HG03064 (cell line): ENCODE data around the gene TBC1D13.
"Not testable (repeated sequence)": the region's sequence is repeated elsewhere in the genome, so short reads cannot be mapped to it uniquely, and the experiment has no call there.

Experiments used
- ATAC-seq: cut with Tn5 transposase; IDR thresholded peaks from one replicate; pipeline ENCODE4 v1.9.1; 2021; ENCODE audit warnings: low read depth; ENCODE audit not compliant: unreplicated experiment

Gene TBC1D13

DNA sequence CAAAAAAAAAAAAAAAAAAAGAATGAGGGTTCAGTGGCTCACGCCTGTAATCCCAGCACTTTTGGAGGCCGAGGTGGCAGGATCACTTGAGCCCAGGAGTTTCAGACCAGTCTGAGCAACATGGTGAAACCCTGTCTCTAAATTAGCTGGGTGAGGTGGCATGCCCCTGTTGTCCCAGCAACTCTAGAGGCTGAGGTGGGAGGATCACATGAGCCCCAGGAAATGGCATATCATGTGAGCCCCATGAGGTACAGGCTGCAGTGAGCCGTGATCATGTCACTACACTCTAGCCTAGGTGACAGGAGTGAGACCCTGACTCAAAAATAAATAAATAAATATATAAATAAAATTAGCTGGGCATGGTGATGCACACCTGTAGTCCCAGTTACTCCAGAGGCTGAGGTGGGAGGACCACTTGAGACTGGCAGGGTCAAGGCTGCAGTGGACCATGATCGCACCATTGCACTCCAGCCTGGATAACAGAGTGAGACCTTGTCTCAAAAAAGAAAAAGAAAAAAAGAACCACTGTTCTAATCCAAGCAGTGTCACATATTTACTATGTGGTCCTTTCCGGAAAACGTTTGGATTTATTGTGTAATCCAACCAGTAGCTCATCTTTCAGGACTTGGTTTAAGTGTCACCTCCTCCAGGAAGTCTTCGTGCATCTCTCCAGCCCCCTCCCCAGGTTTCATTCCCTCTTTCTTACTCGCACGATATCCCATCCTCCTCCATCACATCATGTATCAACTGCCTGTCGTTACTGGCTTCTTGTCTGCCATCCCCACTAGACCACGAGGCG lies 54.8 kb downstream of the TBC1D13 start:
- no peak for ATAC-seq

DNA sequence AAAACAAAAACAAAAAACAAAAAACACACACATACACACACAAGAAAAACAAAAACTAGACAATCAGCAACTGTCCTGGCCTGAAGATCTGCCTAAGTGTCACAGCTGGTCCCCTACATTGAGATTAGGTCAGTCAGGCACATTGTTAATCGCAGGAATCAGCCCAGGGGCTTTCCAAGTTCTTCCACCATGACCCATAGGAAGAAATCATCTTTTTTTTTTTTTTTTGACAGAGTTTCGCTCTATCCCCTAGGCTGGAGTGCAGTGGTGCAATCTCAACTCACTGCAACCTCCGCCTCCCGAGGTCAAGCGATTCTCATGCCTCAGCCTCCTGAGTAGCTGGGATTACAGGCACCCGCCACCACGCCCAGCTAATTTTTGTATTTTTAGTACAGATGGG lies 56.1 kb downstream of the TBC1D13 start:
- ATAC-seq, result not testable (repeated sequence)

DNA sequence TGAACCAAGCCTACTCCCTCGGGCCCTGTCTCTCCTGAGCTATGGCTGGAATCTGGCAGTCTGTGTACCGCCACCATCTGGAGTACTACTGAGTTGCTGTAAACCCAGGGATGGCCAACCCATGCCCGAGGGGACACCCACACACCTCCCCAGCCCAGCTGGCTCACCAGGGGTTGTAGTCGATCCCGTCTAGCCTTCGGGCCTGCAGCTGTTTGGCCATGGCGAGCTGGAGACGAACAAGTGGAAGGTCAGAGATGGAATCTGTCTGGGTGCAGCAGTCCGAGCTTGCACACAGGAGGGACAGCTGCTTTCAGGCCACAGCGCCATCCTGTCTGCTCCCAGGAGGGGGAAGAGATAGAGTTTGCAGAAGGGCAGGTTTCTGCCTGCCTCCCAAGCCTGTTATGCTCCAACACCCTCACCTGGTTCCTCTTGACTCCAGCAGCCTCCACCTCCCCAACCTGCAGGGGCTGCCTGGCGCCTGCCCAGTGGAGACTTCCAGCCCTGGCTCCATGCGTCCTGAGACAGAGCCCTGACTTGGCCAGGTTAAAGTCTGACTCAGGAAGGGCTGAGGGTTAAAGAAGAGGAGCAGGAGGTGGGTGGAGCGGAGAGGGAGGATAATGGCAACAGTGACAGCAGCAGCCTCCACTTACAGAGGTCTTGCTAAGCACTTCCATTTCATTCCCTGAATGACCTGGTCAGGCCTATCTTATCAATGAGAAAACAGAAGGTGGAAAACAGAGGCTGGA lies 58.3 kb downstream of the TBC1D13 start:
- ATAC-seq, result no peak

DNA sequence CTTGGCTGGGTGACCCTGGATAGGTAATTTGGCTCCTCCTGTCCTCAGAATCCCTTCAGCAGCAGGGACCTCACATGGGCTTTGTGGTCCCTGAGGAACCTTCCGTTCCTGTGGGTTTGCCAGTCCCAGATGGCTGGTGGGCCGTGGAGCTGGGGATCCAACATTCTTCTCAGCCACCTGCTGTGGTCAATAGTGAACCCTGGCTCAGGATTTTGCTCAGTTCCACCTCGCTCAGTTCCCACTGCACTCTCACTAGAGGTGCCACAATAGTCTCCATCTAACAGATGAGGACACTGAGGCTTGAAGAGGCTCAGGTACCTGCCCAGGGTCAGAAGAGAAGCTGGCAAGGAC lies 59.6 kb downstream of the TBC1D13 start:
- no peak for ATAC-seq

DNA sequence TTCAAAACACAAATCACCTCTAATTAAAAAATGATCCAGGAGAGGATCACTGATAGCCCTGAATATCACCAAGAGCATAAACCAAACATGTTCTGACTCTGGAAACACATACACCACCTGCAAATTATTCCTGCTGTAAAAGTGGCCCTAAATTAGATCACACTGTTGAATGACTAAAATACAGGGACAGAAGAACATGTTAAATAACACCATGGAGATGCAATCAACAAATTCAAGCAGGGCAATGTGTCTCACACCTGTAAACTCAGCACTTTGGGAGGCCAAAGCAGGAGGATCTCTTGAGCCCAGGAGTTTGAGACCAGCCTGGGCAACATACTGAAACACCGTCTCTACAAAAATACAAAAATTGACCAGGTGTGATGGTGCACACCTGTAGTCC lies 60.8 kb downstream of the TBC1D13 start:
- no peak for ATAC-seq

DNA sequence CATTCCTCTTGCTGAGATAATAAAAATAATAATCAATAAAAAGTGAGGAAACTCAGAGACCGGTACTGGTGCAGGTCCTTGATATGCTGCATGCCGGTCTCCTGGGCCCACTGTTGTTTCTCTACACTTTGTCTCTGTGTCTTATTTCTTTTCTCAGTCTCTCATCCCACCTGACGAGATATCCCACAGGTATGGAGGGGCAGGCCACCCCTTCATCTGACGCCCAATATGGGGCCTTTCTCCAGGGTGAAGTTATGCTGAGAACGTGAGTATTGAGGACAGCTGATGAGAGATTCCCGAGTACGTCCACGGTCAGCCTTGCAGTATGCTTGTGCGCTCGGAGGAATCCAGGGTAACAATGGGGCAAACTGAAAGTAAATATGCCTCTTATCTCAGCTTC lies 64.0 kb downstream of the TBC1D13 start:
- ATAC-seq, result not testable (repeated sequence)

DNA sequence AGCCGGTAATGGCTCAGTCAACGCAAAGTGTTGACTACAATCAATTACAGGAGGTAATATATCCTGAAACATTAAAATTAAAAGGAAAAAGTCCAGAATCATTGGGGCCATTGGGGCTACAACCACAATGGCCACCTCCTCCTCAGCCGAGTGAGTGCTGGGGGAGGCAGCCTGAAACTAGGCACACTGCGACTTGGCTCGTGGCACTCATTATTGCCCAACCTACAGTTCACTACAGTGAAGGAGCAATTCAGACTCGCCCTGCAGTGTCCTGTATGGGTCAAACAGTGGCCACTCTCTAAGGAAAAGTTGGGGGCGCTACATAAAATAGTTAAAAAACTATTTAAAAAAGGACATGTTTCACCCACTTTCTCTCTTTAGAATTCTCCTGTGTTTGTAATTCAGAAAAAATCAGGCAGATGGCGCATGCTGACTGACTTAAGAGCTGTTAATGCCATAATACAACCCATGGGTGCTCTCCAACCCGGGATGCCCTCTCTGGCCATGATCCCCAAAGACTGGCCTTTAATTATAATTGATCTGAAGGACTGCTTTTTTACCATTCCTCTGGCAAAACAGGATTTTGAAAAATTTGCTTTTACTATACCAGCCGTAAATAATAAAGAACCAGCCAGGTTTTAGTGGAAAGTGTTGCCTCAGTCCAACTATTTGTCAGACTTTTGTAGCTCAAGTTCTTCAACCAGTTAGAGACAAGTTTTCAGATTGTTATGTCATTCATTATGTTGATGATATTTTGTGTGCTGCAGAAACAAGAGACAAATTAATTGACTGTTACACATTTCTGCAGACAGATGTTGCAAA lies 64.9 kb downstream of the TBC1D13 start:
- not testable (repeated sequence) for ATAC-seq

DNA sequence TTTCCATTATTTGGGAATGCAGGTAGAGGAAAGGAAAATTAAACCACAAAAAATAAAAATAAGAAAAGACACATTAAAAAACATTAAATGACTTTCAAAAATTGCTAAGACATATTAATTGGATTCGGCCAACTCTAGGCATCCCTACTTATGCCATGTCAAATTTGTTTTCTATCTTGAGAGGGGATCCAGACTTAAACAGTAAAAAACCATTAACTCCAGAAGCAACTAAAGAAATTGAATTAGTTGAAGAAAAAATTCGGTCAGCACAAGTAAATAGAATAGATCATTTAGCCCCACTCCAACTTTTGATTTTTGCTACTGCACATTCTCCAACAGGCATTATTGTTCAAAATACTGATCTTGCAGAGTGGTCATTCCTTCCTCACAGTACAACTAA lies 65.6 kb downstream of the TBC1D13 start:
- not testable (repeated sequence) for ATAC-seq

DNA sequence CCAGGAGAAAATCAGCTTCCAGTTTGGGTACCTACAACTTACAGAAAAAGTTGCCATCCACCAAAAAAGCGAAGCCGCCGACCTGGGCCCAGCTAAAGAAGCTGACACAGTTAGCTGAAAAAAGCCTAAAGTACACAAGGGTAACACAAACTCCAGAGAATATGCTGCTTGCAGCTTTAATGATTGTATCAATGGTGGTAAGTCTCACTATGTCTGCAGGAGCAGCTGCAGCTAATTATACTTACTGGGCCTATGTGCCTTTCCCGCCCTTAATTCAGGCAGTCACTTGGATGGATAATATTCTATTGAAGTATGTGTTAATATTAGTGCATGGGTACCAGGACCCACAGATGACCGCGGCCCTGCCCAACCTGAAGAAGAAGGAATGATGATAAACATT lies 67.4 kb downstream of the TBC1D13 start:
- not testable (repeated sequence) for ATAC-seq

DNA sequence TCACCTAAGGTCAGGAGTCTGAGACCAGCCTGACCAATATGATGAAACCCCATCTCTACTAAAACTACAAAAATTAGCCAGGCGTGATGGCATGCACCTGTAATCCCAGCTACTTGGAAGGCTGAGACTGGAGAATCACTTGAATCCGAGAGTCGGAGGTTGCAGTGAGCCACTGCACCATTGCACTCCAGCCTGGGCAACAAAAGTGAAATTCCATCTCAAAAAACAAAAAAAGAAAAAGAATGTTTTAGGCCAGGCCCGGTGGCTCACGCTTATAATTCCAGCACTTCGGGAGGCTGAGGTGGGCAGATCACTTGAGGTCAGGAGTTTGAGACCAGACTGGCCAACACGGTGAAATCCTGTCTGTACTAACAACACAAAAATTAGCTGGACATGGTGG lies 71.4 kb downstream of the TBC1D13 start:
- ATAC-seq, result not testable (repeated sequence)
